ENCODE measurements around the gene MAML2.

The MAML2 gene

DNA sequence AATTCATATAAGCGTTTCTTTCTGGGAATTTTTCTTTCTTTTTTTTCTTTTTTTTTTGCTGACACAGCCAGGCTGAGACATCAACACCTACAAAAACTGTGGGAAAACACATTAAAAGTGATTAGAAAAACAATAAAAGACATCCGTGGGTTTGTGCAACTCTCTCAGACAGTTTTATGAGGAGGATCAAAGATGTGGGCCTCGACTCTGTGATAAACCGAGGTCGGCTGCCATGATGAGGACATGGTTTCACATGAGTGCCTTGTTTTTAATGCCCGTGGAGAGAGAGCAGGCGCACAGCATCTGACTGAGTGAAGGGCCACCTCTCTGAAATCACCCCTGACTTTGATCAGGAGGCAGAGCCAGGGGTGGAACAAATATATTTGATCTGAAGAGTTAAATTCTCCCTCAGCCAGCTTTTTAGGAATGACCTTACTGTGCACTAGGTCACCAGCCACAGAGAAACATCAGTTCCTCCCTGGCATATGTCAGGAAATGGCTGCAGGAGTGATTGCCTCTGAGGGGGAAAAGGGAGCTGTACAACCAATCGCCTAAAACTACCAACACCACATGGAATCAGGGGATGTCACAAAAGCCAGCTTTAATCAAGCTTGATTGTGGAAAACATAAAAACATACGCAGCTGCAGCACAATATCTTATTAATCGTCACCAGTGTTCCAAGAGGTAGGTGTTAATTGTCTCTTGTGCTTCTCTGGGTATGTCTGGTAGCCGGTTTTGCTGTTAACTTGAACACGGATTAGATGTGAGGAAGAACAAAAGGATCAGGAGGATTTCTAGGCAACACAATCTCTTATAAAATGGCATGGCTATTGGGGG, 164.7 kb downstream of the MAML2 start:
- no peak for DNase-seq

DNA sequence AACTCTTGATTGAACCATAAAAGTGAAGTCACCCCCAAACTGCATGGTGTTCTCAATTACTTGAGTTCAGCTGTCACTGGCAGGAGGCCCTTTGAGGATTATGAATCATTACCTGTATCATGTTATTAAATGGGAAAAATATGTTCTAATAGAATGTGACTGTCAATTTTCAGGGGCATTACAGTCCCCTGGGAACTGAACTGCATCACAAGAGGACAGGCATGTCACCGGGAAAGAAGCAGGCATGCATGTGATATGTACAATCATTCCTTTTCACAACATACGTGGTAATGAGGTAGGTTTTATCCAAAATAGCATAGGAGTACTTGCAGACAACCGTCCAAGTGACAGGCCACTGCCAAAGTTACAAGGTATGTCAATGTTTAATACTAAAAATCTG, 165.8 kb downstream of the MAML2 start:
- no peak for DNase-seq

DNA sequence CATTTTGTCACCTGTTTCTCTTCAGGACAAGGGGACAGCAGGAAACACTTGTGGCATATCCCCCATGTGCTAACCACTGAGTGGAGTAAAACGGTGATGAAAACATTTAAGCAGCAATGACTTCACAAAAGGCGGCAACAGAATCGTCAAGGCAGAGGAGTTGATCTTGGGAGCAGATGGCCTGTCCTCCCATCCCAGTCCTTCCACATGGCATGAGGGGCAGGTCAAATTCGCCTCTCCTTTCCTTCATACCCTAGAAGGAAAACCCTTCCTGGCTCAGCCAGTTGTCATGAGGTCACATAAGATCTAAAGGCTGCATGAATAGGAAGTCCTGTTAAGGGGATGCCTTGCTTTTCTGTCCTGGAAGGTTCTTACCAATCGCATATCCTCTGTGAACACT, 169.1 kb downstream of the MAML2 start:
- DNase-seq: no peak

DNA sequence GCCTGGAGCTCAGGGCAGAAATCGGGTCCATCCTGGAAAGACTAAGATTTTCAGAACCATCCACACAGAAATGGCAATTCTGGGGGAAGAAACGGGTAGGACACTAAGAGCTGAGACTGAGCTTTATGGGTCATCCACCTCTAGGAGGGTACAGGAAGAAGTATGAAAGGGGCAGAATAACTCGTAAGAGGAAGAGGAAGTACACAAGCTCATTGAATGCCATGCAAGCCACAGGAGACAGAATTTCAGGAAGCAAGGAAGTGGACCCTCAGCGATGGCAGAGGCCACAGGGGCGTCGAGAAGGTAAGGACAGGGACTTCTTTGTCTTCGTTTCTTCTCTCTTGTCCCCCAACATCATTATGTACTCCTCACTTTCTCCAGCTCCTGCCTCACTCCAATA, 169.6 kb downstream of the MAML2 start:
- no peak for DNase-seq

DNA sequence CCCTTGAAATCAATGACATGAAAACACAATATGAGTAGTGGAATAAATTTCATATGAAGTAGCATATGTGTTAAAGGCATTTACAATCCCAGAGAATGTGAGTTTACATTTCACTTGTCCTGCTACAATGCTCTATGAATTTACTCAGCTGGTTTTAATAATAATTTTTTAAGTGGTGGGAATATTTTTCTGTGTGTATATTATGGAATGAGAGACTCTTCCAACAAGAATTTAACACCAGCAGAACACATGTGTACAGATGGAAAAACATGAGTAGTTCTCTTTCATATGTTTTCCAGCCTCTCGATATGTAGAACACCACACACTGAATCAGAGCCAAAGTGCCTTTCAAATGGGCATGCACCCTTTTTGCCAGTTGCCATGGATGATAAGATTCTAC, 170.4 kb downstream of the MAML2 start:
- DNase-seq: no peak

DNA sequence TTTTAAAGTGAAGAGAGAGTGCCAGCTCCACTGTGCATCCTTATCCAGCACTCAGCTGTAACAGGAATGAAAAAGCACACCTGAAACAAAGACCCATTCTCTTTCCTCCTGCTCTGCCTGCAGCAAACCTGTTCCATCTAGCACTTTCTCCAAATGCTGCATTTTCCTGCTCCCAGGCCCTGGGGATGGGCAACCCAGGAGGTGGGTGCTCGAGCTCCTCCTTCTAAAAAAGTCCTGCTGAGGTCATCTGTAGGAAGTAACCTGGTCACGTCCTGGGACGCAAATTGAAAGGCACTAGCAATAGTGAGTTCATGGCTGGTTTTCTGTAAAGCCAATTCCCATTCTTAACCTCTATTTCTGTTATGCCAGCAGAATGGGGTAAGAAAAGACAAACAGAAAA, 173.7 kb downstream of the MAML2 start:
- DNase-seq: no peak

DNA sequence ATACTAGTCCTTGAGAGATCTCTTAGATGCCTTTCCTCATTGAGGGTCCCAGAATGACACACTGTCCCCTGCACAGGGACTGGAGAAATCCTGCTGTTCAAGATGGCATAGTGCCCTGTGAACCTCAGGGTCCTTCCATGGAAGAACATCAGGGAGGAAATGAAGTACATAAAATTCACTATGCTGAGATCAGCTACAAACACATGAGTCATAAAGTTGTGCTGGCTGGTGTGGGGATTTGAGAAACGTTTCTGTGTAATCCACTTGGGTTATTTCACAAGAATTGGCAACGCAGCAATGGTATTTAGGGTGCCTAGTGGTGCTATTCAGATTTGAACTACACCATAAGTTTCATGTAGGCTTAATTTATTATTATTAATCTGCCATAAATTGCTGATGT, 174.4 kb downstream of the MAML2 start:
- peak; percentile 56 for DNase-seq

DNA sequence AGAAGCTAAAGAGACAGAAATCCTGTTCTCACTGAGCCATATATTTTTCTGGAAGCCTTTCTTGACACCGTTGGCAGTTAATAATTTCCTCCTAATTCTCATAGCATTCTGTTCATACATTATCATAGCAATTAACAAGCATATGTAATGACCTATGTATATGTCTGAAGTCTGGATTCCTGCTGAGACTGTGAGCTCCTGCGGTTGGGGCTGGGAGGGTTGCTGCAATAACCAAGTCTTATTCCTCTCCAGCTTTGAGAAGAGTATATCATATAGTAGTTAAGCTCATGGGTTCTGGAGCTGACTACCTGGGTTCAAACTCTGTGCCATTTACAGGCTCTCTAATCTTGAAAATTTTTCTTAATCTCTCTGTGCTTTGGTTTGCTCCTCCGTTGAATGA, 175.2 kb downstream of the MAML2 start:
- DNase-seq: no peak

DNA sequence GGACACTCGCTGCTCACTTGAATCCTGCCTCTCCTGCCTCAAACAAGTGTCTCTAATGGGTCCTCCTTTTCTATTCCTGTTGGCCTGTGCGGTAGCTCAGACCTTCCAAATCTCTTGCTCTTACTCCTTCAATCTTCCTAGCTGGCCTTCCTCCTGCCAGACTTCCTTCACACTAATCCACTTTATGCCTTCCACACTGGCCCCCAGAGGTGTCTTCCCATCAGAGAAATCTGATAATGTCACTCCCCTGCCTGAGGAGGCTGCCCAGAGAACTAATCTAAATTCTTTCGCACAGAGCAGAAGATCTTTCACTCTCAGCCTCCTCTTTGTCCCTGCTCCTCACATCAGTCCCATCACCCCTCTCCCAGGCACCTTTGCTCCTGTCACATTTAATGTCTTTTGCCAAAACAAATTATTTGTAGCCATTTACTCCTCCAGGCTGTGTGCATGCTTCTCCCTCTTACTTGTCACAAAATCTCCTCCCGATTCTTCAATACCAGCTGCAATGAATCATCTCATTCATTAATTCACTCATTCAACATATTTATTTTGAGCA, 175.7 kb downstream of the MAML2 start:
- DNase-seq: no peak

DNA sequence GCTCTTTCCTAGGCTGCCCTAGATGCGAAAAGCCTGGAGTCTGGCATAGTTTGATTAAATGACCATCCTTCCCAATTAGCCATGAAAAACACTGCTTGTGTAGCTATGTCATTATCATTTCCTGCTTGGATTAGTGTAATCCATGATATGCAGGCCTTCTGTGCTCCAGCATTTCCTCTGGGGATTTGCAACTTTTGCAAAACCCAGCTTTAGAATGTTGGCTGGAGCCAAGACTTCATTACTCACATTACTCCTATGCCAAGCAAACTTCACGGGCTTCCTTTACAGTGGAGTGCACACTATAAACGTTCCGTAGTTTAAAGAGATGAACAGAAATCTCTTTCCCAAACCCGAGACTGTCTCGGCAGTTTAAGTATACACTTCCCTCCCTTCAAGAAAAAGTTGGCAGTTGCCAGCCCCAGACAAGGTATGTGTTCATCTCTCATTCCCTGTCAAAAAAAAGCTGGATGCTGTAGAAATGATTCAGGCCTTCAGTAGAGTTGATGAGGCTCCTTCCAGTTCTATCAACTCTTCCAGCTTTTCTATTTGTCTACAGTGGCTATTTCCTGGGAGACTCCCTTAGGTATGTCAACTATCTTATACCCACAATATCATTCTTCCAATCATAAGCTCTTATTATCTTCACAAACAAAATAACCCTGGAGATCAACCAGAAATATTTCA, 180.0 kb downstream of the MAML2 start:
- peak; percentile 90 for DNase-seq

DNA sequence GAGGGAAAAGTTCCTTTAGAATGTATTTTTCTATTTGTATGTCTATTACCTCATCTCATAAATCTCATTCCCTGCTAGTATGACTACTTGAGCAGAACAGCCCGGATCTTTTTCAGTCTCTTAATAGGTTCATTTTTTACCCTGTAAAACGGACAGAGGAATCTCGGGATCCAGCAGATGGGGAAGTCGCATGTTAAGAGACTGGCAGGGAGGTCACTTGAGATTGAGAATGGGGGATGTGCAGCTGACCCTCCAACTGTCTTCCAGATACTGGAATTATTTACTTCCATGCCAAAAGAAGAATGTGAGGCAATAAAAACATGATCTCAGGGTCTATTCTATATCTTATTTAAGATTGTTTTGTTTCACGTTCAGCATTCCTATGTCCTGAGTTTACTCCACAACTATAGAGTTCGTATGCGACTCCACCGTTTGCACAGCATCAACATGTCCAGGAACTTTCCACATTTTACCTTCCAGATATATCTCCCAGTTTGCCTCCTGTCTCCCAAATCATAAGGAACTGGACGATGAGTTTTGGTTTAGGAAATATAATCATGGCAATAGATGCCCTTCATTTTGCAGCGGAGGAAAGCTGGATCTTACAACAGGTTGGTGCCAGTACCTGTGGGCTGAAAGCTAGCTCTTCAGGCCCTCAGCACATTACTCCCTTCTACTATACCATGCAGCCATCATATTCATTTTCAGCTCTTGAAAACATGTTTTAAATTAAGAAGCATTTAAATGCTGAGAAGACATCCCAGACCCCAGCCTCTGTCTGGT, 181.5 kb downstream of the MAML2 start:
- DNase-seq: no peak

DNA sequence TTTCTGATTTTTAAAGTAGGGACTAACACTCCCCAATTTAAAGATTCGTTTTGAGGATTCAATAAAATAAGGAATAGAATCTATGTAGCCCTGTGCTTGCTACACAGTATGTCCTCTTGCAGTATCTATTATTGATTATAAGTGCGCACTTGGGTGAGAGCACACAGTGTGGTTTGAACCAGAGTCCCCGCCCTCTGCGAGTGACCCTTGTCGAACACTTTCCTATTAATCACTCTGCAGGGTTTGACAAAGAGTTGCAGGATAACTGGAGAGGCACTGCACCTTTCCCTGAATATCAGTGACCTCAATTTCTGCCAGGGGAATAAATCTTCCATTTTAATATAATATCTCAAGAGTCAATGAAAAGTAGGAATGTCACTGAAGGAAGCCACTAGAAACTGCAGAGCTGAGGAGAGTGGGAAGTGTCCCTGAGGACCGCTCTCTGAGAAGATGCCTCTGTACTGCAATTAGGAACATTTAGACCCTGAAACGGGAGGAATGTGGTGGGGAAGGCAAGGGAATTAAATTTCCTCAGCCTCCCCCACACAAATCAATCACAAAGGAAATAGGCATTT, 182.2 kb downstream of the MAML2 start:
- no peak for DNase-seq

DNA sequence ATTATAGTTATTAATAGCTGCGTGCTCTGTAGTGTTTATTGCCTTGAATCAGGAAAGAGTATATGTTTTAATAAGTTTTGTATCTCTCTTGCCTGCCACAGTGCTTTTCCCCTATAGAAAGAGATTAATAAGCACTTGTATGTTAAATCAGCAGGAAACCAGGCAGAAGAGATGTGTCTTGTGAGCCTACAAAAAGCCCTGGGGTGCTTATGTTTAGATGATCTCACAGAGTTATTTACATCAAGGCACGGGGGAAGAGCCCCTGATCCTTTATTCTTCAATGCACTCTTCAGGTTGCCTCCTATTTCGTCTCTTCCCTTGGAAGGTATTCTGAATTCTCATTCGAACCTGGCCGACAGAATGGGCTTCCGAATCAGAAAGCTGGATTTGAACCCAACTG, 183.0 kb downstream of the MAML2 start:
- DNase-seq: no peak

DNA sequence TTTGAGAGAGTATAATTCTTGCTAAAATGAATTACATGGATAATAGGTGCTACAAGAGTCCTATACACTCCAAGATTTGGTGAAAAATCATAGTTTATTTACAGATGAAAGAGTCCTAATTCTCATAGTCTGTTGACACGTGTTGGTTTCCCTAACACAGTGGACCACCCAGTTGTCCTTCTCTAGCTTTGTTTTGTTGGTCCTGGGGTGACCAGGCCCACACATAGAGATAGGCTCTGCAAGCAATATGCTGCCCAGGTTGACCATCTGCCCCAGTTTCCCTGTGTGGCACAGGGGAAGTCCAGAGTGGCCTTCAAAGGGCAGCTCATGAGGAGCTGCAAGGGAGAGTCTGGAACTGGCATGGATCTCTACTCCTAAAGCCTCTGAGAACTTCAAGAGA, 184.9 kb downstream of the MAML2 start:
- DNase-seq: no peak

DNA sequence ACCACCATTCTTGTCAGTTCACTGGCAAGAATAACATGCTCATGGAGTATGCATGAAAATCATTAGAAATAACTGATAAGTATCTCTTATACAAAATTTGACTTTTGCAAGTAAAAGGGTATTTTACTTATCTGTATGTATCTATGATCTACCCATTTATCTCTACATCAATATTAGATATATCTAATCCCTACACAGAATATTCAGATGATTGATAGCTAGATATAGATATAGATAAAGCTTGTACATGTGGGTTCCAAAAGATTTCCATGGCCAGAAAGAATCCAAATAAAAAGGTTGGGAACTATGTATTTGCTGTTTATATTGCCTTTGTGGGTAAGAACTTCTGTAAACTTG, 185.5 kb downstream of the MAML2 start:
- DNase-seq: no peak

DNA sequence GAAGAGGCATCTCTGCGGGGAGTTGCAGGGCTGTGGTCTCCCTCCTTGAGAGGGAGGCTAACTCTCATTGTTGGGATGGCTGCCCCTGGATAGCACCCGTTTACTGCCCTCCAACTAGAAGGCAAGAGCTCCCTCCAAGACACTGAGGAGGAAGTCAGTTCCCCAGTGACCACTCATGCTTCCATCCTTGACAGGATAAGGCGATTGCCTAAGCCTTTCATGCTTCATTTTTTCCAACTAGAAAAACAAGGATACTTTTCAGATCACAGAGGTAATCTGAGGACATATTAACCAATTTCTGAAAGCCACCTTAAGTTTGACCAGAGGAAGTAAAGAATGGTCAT, 186.6 kb downstream of the MAML2 start:
- DNase-seq: no peak

DNA sequence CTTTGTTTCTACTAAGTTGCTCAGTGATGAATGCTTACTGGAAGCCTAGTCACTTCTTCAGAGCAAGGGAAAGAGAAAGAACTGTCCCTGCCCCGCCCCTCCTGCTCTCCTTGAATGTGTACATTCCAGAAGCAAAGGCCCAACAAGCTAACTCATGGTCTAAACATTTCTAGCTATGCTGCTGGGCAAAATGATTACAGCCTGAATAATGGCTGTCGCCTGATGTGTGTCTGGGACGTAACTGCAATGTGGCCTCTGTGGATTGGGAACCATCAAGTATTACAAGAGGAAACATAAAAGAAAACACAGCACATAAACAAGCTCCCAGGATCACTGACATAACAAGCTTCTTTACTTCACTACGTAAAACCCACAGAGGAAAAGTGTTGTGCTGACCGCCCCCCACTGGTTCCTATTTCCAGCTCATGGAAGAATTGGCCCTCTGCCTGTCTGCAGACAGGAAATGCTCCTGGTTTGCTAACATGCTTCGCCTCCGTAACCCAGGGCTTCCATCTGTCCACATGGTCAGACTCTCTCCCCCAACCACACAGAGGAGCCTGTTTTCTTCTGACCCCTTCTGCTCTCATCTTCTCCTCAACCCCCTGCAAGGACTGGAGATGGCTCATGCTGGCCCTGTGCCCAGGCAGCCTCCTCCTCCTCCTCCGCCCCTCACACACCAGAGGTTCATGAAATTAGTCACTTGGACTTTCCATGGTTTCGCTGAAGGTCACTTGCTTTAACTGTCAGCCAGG, 187.2 kb downstream of the MAML2 start:
- DNase-seq: peak; percentile 95

DNA sequence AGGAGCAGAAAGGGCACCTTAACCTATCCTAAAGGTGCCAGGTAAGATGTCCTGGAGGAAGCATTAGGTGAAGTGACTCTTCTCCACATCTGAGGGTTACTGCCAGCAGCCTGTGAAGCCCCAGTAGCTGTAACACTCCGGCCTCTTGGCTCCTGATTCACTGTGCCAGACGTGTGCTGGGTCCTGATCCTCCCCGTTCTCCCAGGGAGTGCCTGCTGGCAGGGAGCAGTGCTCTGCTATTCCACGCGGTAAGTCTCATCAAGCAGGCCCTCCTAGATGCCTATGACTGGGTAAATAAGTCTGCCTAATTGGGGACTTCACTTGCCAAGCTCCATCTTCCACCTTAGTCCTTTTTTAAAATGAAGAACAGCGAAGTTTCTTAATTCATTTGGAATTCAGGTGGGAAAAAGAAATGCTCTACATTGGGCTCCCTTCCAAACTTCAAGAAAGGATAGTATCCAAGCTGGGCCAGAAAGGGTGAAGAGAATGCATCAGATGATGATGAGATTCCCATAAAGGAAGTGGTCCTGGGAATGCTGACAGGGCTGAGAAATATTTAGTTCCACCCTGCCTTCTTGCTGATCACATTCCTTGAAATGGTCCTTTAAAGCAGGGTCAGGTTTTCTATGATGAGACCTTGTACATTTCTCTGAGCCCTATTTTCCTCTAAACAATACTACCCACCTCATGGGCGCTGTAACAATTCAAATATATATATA, 188.0 kb downstream of the MAML2 start:
- peak; percentile 81 for DNase-seq

DNA sequence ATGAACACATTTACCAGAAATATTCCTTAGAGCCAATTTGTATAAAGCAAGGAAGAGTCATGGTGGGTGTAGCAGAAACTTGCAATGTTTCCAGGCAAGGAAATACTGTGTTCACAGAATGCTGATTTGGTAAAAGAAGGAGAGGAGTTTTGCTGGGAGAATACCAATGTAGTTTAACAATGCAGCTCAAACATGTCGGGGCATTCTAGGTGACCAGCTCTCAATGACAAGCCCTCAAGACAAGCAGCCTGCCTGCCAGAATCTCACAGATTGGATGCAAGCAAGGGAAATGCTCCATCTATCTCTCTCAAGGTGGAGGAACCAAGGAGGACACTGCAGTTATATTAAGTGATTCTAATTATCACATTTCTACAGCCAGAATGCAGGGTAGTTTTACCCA, 190.4 kb downstream of the MAML2 start:
- no peak for DNase-seq

DNA sequence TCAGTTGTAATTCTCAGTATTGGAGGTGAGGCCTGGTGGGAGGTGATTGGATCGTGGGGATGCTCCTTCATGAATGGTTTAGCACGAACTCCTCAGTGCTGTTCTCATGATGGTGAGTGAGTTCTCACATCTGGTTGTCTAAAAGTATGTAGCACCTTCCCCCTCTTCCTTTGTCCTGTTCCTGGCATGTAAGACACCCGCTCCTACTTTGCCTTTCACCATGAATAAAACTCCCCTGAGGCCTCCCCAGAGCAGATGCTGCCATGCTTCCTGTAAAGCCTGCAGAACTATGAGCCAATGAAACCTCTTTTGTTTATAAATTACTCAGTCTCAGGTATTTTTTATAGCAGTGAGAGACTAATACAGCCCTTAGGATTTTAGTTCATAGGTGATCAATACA, 191.5 kb downstream of the MAML2 start:
- no peak for DNase-seq

DNA sequence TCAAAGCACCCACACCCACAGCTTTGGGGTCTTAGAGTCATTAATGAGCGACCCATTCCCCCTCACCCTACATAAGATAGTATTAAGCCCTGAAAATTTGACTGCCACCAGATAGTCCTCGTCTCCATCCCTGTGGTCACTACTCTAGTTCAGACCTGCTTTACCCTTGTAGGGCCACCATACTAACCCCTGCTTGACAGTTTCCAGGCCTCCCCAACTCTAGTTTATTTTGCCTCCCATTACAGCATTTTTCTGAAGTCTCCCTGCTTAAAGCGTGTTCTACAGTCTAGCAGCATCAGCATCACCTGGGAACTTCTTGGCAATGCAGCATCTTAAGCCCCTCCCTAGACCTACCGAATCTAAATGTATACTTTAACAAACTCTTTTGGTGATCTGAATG, 192.4 kb downstream of the MAML2 start:
- DNase-seq: no peak

Measured in NCI-H446 treated with DMSO at 0.1 percent for 48 hours (cell line).